ENCODE results near the gene TRRAP.

Gene TRRAP

DNA sequence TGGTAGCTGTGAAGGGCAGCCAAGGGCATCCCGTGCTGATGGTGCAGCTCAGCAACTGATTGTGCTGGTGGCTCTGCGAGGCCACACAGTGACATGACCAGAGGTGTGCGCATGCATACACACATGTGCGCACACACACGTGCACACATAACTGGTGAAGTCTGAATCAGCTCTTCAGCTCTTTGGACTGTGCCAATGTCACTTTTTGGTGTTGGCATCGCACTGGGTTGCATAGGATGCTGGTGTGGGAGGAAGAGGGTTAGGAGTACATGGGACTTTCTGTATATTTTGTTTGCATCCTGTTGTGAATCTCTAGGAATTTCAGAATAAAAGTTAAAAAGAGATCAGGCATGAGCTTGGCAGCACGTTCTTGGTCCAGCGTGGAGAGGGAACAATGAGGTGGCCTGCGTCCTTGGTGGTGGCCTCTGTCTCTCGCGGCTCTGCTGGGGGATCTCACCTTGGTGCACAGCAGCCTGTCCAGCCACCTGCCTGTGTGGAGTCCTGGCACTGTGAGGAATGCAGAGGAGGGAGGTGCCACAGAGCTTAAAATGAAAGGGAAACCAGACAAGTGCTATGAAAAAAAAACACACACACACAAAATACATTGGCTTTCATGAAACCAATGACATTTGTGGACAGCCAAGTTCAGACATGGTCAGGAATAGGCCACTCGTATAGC, 124.0 kb downstream of the TRRAP start:
- H2AFZ ChIP-seq (ENCODE audit: low read length) = no peak overlapping the region
- H3F3A ChIP-seq (ENCODE audit: insufficient read depth, low read length) = no peaks in the 10 kb centered on the region
- H3K27ac ChIP-seq (ENCODE audit: low read length) = no peak overlapping the region
- H3K9me3 ChIP-seq (replicated peaks; ENCODE audit: insufficient read depth, low read length) = no peaks in the 10 kb centered on the region
- H3K4me1 ChIP-seq (ENCODE audit: low read length) = no peaks in the 10 kb centered on the region
- H3K9me2 ChIP-seq (replicated peaks; ENCODE audit: insufficient read depth, low read length) = no peaks in the 10 kb centered on the region
- H3K4me3 ChIP-seq (ENCODE audit: low read length) = no peak overlapping the region
- no peak overlapping the region for H3K9ac ChIP-seq (ENCODE audit: low read length)
- TF ChIP-seq, protein P1, sequence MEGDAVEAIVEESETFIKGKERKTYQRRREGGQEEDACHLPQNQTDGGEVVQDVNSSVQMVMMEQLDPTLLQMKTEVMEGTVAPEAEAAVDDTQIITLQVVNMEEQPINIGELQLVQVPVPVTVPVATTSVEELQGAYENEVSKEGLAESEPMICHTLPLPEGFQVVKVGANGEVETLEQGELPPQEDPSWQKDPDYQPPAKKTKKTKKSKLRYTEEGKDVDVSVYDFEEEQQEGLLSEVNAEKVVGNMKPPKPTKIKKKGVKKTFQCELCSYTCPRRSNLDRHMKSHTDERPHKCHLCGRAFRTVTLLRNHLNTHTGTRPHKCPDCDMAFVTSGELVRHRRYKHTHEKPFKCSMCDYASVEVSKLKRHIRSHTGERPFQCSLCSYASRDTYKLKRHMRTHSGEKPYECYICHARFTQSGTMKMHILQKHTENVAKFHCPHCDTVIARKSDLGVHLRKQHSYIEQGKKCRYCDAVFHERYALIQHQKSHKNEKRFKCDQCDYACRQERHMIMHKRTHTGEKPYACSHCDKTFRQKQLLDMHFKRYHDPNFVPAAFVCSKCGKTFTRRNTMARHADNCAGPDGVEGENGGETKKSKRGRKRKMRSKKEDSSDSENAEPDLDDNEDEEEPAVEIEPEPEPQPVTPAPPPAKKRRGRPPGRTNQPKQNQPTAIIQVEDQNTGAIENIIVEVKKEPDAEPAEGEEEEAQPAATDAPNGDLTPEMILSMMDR (IDR thresholded peaks at IDR 0.05; ENCODE audit: low read length) = no peak
- TF ChIP-seq EZH2 (optimal IDR thresholded peaks at IDR 0.05; ENCODE audit: low read depth, low read length) (no peak), EZH2phosphoT487 (IDR thresholded peaks at IDR 0.05; ENCODE audit: low read length) (no peak)
- no peak for DNase-seq
- peaks cover 8% of the 10 kb centered on the region; the same call in 1 of the 2 replicates for H3K36me3 ChIP-seq (replicated peaks; ENCODE audit: insufficient read depth, low read length)
- 0 out of 2 replicates have a peak, but pooled peaks cover 6% of the 10 kb centered on the region for H3K79me2 ChIP-seq (ENCODE audit: low read length)
- no peak overlapping the region for H3K4me2 ChIP-seq (ENCODE audit: low read depth, low read length)
- H3K27me3 ChIP-seq (replicated peaks; ENCODE audit: insufficient read depth, low read length) = no peaks in the 10 kb centered on the region
- no peaks in the 10 kb centered on the region for H4K20me1 ChIP-seq (ENCODE audit: insufficient read depth, low read length)

DNA sequence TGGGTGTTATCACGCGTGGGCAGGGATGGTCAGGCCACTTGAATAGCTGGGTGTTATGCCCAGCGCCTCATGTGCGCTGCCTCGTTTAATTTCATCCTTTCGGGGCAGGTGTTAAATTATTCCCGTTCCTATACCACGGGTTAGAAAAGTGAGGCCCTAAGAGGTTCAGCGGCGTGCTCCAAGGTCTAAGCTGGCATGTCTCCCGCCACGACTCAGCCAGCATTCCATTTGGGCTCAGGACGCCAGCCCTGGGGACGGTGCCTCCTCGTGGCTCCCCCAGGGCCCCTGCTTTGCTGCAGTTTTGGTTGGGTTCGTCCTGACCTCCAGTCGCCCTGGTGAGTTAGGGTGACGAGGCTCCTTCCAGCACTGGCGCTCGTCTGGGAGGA, 124.5 kb downstream of the TRRAP start:
- Histone ChIP-seq H3K9ac (ENCODE audit: low read length) (no peak overlapping the region), H3K27ac (ENCODE audit: low read length) (no peak overlapping the region), H3K36me3 (replicated peaks; ENCODE audit: insufficient read depth, low read length) (peaks cover 8% of the 10 kb centered on the region; the same call in 1 of the 2 replicates), H4K20me1 (ENCODE audit: insufficient read depth, low read length) (no peaks in the 10 kb centered on the region), H2AFZ (ENCODE audit: low read length) (no peak overlapping the region), H3K9me2 (replicated peaks; ENCODE audit: insufficient read depth, low read length) (no peaks in the 10 kb centered on the region), H3K79me2 (ENCODE audit: low read length) (0 out of 2 replicates have a peak, but pooled peaks cover 6% of the 10 kb centered on the region), H3K9me3 (replicated peaks; ENCODE audit: insufficient read depth, low read length) (no peaks in the 10 kb centered on the region), H3F3A (ENCODE audit: insufficient read depth, low read length) (no peaks in the 10 kb centered on the region), H3K4me1 (ENCODE audit: low read length) (no peaks in the 10 kb centered on the region), H3K4me2 (ENCODE audit: low read depth, low read length) (no peak overlapping the region), H3K4me3 (ENCODE audit: low read length) (no peak overlapping the region), H3K27me3 (replicated peaks; ENCODE audit: insufficient read depth, low read length) (no peaks in the 10 kb centered on the region)
- TF ChIP-seq, protein P1 (IDR thresholded peaks at IDR 0.05; ENCODE audit: low read length) = no peak
- TF ChIP-seq EZH2 (optimal IDR thresholded peaks at IDR 0.05; ENCODE audit: low read depth, low read length) = no peak
- no peak for TF ChIP-seq EZH2phosphoT487 (IDR thresholded peaks at IDR 0.05; ENCODE audit: low read length)
- no peak for DNase-seq

DNA sequence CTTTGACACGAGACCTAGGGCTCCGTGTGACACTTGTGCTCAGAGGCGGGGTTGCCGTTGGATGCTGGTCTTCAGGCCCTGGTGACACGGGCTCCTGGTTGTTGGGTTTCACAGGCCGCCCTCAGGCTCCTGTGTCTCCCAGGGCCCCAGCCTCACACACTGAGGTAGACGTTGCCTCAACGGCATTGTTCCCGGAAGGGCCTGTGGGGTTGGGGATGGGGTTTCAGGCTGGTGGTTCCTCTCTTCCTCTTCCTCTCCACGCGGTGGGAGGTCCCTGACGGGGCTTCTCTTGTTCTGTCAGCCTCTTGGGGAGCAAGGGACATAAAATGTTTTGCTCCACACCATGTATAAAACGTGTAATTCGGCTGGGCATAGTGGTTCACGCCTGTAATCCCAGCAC, 125.1 kb downstream of the TRRAP start:
- no peak for DNase-seq
- Histone ChIP-seq H3K4me1 (ENCODE audit: low read length) (no peaks in the 10 kb centered on the region), H3K36me3 (replicated peaks; ENCODE audit: insufficient read depth, low read length) (peaks cover 8% of the 10 kb centered on the region; the same call in 1 of the 2 replicates), H4K20me1 (ENCODE audit: insufficient read depth, low read length) (no peaks in the 10 kb centered on the region), H3K27me3 (replicated peaks; ENCODE audit: insufficient read depth, low read length) (no peaks in the 10 kb centered on the region), H3K4me3 (ENCODE audit: low read length) (no peak overlapping the region), H3K9me3 (replicated peaks; ENCODE audit: insufficient read depth, low read length) (no peaks in the 10 kb centered on the region), H3K79me2 (ENCODE audit: low read length) (0 out of 2 replicates have a peak, but pooled peaks cover 6% of the 10 kb centered on the region), H3K27ac (ENCODE audit: low read length) (no peak overlapping the region), H3K9ac (ENCODE audit: low read length) (no peak overlapping the region), H3F3A (ENCODE audit: insufficient read depth, low read length) (no peaks in the 10 kb centered on the region), H2AFZ (ENCODE audit: low read length) (no peak overlapping the region), H3K4me2 (ENCODE audit: low read depth, low read length) (no peak overlapping the region), H3K9me2 (replicated peaks; ENCODE audit: insufficient read depth, low read length) (no peaks in the 10 kb centered on the region)
- TF ChIP-seq, protein P1 (IDR thresholded peaks at IDR 0.05; ENCODE audit: low read length) = no peak
- TF ChIP-seq EZH2 (optimal IDR thresholded peaks at IDR 0.05; ENCODE audit: low read depth, low read length) (no peak), EZH2phosphoT487 (IDR thresholded peaks at IDR 0.05; ENCODE audit: low read length) (no peak)

Measured in MM.1S (cell line).